Measurements from ENCODE around the gene IL1RL1.

The IL1RL1 gene

GRCh38 chr2:102297891-102298290 is 13.5 kb upstream of the IL1RL1 start (continued):
- no peak for TF ChIP-seq TSHZ1 (tag by site-specific recombination; IDR thresholded peaks at IDR 0.05; ENCODE audit: borderline replicate concordance)
- no peak for TF ChIP-seq MZF1 (tag by site-specific recombination; IDR thresholded peaks at IDR 0.05; ENCODE audit: borderline replicate concordance)
- TF ChIP-seq INSM2 (tag by site-specific recombination; IDR thresholded peaks at IDR 0.05) = no peak

- Histone ChIP-seq H3K4me1 (ENCODE audit: control insufficient read depth, insufficient read depth, low read length) (no peaks in the 10 kb centered on the region), H3K4me3 (ENCODE audit: low read depth, low read length) (no peak overlapping the region), H3K27ac (ENCODE audit: extremely low read depth, low read depth, low read length) (no peak overlapping the region), H3K36me3 (ENCODE audit: control insufficient read depth in 2 of 2, insufficient read depth in 1 of 2, low read length in 2 of 2) (no peaks in the 10 kb centered on the region), H3K9me3 (ENCODE audit: control insufficient read depth, insufficient read depth, low read depth, low read length) (no peaks in the 10 kb centered on the region)
- TF ChIP-seq ZNF174 (tag by site-specific recombination; IDR thresholded peaks at IDR 0.05) = no peak
- CTCF ChIA-PET = interaction anchor here (0.6 to 2.5 kb wide), 13 partner anchors 8 to 141 kb away, joined by 3 to 8 read pairs (median 4); no protein-coding TSS in a partner anchor
- POLR2A ChIA-PET = no interaction called here
These were observed 9.4 kb upstream of the IL1RL1 start for GRCh38 chr2:102301867-102302362.

- CTCF ChIA-PET = interaction anchor here (0.6 to 2.5 kb wide), 11 partner anchors 8 to 141 kb away, joined by 3 to 8 read pairs (median 4); no protein-coding TSS in a partner anchor
- Histone ChIP-seq H3K36me3 (ENCODE audit: control insufficient read depth in 2 of 2, insufficient read depth in 1 of 2, low read length in 2 of 2) (no peaks in the 10 kb centered on the region), H3K4me3 (ENCODE audit: low read depth, low read length) (no peak overlapping the region), H3K4me1 (ENCODE audit: control insufficient read depth, insufficient read depth, low read length) (no peaks in the 10 kb centered on the region), H3K27ac (ENCODE audit: extremely low read depth, low read depth, low read length) (no peak overlapping the region), H3K9me3 (ENCODE audit: control insufficient read depth, insufficient read depth, low read depth, low read length) (no peaks in the 10 kb centered on the region)
- POLR2A ChIA-PET = no interaction called here
- no peak for TF ChIP-seq ZFP69B (tag by site-specific recombination; IDR thresholded peaks at IDR 0.05)
These were observed 8.9 kb upstream of the IL1RL1 start for GRCh38 chr2:102302458-102302857.

GRCh38 chr2:102303589-102303988 is 7.8 kb upstream of the IL1RL1 start:
- Histone ChIP-seq H3K27ac (ENCODE audit: extremely low read depth, low read depth, low read length) (no peak overlapping the region), H3K4me3 (ENCODE audit: low read depth, low read length) (no peak overlapping the region), H3K9me3 (ENCODE audit: control insufficient read depth, insufficient read depth, low read depth, low read length) (no peaks in the 10 kb centered on the region), H3K36me3 (ENCODE audit: control insufficient read depth in 2 of 2, insufficient read depth in 1 of 2, low read length in 2 of 2) (no peaks in the 10 kb centered on the region), H3K4me1 (ENCODE audit: control insufficient read depth, insufficient read depth, low read length) (no peaks in the 10 kb centered on the region)
- POLR2A ChIA-PET = no interaction called here
- CTCF ChIA-PET = interaction anchor here (0.6 kb wide), 1 partner anchor 16 kb away, joined by 3 read pairs; no protein-coding TSS in a partner anchor
- TF ChIP-seq SP3 (tag by site-specific recombination; IDR thresholded peaks at IDR 0.05) (no peak), ZNF623 (tag by site-specific recombination; IDR thresholded peaks at IDR 0.05) (no peak), ZNF132 (tag by site-specific recombination; IDR thresholded peaks at IDR 0.05; ENCODE audit: borderline replicate concordance) (no peak), ZBTB44 (tag by site-specific recombination; IDR thresholded peaks at IDR 0.05) (no peak), ZNF548 (tag by site-specific recombination; IDR thresholded peaks at IDR 0.05) (no peak), ZNF791 (tag by site-specific recombination; IDR thresholded peaks at IDR 0.05) (no peak), KLF16 (tag by site-specific recombination; IDR thresholded peaks at IDR 0.05) (no peak), ZNF777 (tag by site-specific recombination; IDR thresholded peaks at IDR 0.05; ENCODE audit: borderline replicate concordance) (no peak), ZBTB17 (tag by site-specific recombination; IDR thresholded peaks at IDR 0.05) (no peak), ZNF302 (tag by site-specific recombination; IDR thresholded peaks at IDR 0.05; ENCODE audit: low read depth) (no peak), PRDM2 (tag by site-specific recombination; IDR thresholded peaks at IDR 0.05; ENCODE audit: borderline replicate concordance) (no peak)
